ENCODE results near the gene CA9.

- TF ChIP-seq GATA3 (IDR thresholded peaks at IDR 0.05; ENCODE audit: low read depth, low read length) (no peak), GATA2 (IDR thresholded peaks at IDR 0.05; ENCODE audit: low read depth, low read length) (no peak)
Measured at GRCh38 chr9:35713578-35713977, 39.9 kb downstream of the CA9 start.
